ENCODE measurements around the gene RAB19.

- TF ChIP-seq, protein P1, sequence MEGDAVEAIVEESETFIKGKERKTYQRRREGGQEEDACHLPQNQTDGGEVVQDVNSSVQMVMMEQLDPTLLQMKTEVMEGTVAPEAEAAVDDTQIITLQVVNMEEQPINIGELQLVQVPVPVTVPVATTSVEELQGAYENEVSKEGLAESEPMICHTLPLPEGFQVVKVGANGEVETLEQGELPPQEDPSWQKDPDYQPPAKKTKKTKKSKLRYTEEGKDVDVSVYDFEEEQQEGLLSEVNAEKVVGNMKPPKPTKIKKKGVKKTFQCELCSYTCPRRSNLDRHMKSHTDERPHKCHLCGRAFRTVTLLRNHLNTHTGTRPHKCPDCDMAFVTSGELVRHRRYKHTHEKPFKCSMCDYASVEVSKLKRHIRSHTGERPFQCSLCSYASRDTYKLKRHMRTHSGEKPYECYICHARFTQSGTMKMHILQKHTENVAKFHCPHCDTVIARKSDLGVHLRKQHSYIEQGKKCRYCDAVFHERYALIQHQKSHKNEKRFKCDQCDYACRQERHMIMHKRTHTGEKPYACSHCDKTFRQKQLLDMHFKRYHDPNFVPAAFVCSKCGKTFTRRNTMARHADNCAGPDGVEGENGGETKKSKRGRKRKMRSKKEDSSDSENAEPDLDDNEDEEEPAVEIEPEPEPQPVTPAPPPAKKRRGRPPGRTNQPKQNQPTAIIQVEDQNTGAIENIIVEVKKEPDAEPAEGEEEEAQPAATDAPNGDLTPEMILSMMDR (IDR thresholded peaks at IDR 0.05), result no peak
- no peak for TF ChIP-seq POLR2A (IDR thresholded peaks at IDR 0.05)
These were observed 10.0 kb upstream of the RAB19 start for GRCh38 chr7:140393756-140394306.
